ENCODE results near the gene AGBL2.

DNA sequence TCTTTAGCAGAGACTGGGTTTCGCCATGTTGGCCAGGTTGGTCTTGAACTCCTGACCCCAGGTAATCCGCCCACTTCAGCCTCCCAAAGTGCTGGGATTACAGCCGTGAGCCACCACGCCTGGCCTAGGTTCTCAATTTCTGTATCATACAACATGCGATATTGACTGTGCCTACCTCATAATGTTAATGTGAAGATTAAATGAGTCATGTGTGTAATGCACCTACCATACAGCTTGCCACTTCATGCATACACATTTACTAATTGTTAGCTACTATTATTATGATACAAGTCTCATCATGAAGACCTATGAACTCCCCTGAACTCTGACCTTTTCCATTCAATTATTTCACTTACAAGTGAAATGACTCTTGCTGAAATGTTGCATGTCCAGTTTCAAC is 25.7 kb downstream of the AGBL2 start:
- TF ChIP-seq CBX1 (IDR thresholded peaks at IDR 0.05; ENCODE audit: low read depth): no peak
- TF ChIP-seq, protein P1, sequence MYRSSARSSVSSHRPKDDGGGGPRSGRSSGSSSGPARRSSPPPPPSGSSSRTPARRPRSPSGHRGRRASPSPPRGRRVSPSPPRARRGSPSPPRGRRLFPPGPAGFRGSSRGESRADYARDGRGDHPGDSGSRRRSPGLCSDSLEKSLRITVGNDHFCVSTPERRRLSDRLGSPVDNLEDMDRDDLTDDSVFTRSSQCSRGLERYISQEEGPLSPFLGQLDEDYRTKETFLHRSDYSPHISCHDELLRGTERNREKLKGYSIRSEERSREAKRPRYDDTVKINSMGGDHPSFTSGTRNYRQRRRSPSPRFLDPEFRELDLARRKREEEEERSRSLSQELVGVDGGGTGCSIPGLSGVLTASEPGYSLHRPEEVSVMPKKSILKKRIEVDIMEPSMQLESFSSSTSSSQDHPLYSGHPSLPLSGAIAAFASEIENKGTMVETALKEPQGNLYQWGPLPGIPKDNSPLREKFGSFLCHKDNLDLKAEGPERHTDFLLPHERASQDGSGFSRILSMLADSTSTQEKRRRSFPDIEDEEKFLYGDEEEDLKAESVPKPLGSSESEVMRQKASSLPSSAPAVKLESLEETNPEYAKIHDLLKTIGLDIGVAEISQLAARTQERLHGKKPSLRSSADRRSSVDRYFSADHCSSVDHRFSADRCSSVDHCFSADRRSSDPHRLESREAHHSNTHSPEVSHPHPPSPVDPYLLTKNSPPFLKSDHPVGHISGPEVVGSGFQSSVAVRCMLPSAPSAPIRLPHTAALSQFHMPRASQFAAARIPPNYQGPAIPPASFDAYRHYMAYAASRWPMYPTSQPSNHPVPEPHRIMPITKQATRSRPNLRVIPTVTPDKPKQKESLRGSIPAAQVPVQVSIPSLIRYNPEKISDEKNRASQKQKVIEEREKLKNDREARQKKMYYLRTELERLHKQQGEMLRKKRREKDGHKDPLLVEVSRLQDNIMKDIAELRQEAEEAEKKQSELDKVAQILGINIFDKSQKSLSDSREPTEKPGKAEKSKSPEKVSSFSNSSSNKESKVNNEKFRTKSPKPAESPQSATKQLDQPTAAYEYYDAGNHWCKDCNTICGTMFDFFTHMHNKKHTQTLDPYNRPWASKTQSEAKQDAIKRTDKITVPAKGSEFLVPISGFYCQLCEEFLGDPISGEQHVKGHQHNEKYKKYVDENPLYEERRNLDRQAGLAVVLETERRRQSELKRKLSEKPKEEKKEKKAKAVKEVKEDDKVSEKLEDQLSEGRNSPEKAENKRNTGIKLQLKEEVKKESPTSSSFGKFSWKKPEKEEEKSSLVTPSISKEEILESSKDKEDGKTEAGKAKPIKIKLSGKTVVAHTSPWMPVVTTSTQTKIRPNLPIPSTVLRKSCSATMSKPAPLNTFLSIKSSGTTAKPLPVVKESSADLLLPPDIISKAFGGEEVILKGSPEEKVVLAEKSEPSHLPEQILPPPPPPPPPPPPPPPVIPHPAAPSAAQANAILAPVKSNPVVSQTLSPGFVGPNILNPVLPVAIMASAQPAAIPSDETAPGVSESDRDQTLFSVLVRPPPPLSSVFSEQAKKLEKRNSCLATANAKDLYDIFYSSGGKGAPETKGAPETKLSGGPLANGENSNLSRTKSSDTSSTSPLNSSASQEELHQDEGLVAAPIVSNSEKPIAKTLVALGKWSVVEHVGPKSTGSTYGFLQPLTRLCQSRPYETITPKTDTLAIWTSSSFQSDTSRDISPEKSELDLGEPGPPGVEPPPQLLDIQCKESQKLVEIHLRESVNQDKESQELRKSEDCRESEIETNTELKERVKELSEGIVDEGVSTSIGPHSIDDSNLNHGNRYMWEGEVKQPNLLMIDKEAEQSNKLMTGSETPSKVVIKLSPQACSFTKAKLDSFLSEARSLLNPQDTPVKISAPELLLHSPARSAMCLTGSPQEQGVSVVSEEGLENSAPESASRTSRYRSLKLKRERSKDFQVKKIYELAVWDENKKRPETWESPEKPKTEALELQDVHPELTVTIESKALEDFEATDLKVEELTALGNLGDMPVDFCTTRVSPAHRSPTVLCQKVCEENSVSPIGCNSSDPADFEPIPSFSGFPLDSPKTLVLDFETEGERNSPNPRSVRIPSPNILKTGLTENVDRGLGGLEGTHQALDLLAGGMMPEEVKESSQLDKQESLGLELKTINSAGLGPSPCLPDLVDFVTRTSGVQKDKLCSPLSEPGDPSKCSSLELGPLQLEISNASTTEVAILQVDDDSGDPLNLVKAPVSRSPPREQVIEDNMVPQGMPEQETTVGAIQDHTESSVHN (IDR thresholded peaks at IDR 0.05; ENCODE audit: borderline replicate concordance in 1 of 2, low read depth in 1 of 2): no peak
- TF ChIP-seq SIN3A (IDR thresholded peaks at IDR 0.05; ENCODE audit: borderline replicate concordance in 2 of 2, control insufficient read depth in 1 of 2, low read depth in 2 of 2, low read length in 2 of 2): no peak
- no peak for TF ChIP-seq CBX3 (IDR thresholded peaks at IDR 0.05; ENCODE audit: borderline replicate concordance in 1 of 2, low read length in 2 of 2)
- no peak for TF ChIP-seq NFE2L1 (tag; IDR thresholded peaks at IDR 0.05; ENCODE audit: borderline replicate concordance, low read depth)
- TF ChIP-seq, protein P2, sequence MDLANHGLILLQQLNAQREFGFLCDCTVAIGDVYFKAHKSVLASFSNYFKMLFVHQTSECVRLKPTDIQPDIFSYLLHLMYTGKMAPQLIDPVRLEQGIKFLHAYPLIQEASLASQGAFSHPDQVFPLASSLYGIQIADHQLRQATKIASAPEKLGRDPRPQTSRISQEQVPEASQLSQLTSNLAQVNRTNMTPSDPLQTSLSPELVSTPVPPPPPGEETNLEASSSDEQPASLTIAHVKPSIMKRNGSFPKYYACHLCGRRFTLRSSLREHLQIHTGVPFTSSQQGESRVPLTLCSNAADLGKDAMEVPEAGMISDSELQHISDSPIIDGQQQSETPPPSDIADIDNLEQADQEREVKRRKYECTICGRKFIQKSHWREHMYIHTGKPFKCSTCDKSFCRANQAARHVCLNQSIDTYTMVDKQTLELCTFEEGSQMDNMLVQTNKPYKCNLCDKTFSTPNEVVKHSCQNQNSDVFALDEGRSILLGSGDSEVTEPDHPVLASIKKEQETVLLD (IDR thresholded peaks at IDR 0.05): no peak
- no peak for TF ChIP-seq CHD2 (IDR thresholded peaks at IDR 0.05; ENCODE audit: low read depth, low read length)
- TF ChIP-seq, protein P3, sequence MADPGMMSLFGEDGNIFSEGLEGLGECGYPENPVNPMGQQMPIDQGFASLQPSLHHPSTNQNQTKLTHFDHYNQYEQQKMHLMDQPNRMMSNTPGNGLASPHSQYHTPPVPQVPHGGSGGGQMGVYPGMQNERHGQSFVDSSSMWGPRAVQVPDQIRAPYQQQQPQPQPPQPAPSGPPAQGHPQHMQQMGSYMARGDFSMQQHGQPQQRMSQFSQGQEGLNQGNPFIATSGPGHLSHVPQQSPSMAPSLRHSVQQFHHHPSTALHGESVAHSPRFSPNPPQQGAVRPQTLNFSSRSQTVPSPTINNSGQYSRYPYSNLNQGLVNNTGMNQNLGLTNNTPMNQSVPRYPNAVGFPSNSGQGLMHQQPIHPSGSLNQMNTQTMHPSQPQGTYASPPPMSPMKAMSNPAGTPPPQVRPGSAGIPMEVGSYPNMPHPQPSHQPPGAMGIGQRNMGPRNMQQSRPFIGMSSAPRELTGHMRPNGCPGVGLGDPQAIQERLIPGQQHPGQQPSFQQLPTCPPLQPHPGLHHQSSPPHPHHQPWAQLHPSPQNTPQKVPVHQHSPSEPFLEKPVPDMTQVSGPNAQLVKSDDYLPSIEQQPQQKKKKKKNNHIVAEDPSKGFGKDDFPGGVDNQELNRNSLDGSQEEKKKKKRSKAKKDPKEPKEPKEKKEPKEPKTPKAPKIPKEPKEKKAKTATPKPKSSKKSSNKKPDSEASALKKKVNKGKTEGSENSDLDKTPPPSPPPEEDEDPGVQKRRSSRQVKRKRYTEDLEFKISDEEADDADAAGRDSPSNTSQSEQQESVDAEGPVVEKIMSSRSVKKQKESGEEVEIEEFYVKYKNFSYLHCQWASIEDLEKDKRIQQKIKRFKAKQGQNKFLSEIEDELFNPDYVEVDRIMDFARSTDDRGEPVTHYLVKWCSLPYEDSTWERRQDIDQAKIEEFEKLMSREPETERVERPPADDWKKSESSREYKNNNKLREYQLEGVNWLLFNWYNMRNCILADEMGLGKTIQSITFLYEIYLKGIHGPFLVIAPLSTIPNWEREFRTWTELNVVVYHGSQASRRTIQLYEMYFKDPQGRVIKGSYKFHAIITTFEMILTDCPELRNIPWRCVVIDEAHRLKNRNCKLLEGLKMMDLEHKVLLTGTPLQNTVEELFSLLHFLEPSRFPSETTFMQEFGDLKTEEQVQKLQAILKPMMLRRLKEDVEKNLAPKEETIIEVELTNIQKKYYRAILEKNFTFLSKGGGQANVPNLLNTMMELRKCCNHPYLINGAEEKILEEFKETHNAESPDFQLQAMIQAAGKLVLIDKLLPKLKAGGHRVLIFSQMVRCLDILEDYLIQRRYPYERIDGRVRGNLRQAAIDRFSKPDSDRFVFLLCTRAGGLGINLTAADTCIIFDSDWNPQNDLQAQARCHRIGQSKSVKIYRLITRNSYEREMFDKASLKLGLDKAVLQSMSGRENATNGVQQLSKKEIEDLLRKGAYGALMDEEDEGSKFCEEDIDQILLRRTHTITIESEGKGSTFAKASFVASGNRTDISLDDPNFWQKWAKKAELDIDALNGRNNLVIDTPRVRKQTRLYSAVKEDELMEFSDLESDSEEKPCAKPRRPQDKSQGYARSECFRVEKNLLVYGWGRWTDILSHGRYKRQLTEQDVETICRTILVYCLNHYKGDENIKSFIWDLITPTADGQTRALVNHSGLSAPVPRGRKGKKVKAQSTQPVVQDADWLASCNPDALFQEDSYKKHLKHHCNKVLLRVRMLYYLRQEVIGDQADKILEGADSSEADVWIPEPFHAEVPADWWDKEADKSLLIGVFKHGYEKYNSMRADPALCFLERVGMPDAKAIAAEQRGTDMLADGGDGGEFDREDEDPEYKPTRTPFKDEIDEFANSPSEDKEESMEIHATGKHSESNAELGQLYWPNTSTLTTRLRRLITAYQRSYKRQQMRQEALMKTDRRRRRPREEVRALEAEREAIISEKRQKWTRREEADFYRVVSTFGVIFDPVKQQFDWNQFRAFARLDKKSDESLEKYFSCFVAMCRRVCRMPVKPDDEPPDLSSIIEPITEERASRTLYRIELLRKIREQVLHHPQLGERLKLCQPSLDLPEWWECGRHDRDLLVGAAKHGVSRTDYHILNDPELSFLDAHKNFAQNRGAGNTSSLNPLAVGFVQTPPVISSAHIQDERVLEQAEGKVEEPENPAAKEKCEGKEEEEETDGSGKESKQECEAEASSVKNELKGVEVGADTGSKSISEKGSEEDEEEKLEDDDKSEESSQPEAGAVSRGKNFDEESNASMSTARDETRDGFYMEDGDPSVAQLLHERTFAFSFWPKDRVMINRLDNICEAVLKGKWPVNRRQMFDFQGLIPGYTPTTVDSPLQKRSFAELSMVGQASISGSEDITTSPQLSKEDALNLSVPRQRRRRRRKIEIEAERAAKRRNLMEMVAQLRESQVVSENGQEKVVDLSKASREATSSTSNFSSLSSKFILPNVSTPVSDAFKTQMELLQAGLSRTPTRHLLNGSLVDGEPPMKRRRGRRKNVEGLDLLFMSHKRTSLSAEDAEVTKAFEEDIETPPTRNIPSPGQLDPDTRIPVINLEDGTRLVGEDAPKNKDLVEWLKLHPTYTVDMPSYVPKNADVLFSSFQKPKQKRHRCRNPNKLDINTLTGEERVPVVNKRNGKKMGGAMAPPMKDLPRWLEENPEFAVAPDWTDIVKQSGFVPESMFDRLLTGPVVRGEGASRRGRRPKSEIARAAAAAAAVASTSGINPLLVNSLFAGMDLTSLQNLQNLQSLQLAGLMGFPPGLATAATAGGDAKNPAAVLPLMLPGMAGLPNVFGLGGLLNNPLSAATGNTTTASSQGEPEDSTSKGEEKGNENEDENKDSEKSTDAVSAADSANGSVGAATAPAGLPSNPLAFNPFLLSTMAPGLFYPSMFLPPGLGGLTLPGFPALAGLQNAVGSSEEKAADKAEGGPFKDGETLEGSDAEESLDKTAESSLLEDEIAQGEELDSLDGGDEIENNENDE (IDR thresholded peaks at IDR 0.05; ENCODE audit: low read depth, low read length): no peak

All from K562 (cell line).